MM.1S (cell line): ENCODE results near the gene POLR2C.

Experiments
- EZH2 ChIP-seq: fragments of 300-600 bp; sonication (generic); optimal IDR thresholded peaks from 2 replicates; pipeline ENCODE3; 2017; ENCODE audit warnings: low read depth, mild to moderate bottlenecking, antibody characterized with exemption, low read length, mixed read lengths
- EZH2phosphoT487 ChIP-seq: fragments of 300-600 bp; sonication (generic); IDR thresholded peaks from 2 replicates; pipeline ENCODE4 v1.6.1; 2018; ENCODE audit warnings: antibody characterized with exemption, low read length
- TF ChIP-seq, protein P1 (sequence below): fragments of 300-600 bp; sonication (generic); IDR thresholded peaks from 2 replicates; pipeline ENCODE4 v1.5.1; 2016; ENCODE audit warnings: antibody characterized with exemption, low read length, mixed read lengths

- TF ChIP-seq, protein P1, sequence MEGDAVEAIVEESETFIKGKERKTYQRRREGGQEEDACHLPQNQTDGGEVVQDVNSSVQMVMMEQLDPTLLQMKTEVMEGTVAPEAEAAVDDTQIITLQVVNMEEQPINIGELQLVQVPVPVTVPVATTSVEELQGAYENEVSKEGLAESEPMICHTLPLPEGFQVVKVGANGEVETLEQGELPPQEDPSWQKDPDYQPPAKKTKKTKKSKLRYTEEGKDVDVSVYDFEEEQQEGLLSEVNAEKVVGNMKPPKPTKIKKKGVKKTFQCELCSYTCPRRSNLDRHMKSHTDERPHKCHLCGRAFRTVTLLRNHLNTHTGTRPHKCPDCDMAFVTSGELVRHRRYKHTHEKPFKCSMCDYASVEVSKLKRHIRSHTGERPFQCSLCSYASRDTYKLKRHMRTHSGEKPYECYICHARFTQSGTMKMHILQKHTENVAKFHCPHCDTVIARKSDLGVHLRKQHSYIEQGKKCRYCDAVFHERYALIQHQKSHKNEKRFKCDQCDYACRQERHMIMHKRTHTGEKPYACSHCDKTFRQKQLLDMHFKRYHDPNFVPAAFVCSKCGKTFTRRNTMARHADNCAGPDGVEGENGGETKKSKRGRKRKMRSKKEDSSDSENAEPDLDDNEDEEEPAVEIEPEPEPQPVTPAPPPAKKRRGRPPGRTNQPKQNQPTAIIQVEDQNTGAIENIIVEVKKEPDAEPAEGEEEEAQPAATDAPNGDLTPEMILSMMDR = no peak
- no peak for TF ChIP-seq EZH2
- TF ChIP-seq EZH2phosphoT487 = no peak
Measured at GRCh38 chr16:57512296-57513001, 50.0 kb downstream of the POLR2C start.
